Keratinocyte (primary cell): ENCODE results near the gene MUC4.
"Not testable (repeated sequence)": the region's sequence is repeated elsewhere in the genome, so short reads cannot be mapped to it uniquely, and the experiment has no call there.

ENCODE experiments used
- CTCF ChIP-seq, 3 experiments: IDR thresholded peaks in 1 of 3; conservative IDR thresholded peaks in 1 of 3; optimal IDR thresholded peaks in 1 of 3; 2 replicates in 2 of 3; 3 replicates in 1 of 3; pipeline versions ENCODE3 to v1.5.1; 2011; ENCODE audit warnings: low read length in 3 of 3, mild to moderate bottlenecking in 3 of 3, moderate library complexity in 2 of 3, control low read depth in 1 of 3, inconsistent platforms in 1 of 3; ENCODE audit not compliant: insufficient read depth in 2 of 3; ENCODE audit errors: extremely low read depth in 1 of 3
- EZH2 ChIP-seq: IDR thresholded peaks from one replicate; pipeline ENCODE4 v1.6.1; 2012; ENCODE audit warnings: inconsistent platforms, mild to moderate bottlenecking, low read length, moderate library complexity

- TF ChIP-seq EZH2; CTCF (optimal IDR thresholded peaks at IDR 0.05 in 1 of 3, IDR thresholded peaks at IDR 0.05 in 1 of 3, conservative IDR thresholded peaks at IDR 0.05 in 1 of 3; ENCODE audit: extremely low read depth in 1 of 3, insufficient read depth in 2 of 3, low read length in 3 of 3): not testable (repeated sequence)
Observed at GRCh38 chr3:195720831-195721506, 90.8 kb downstream of the MUC4 start, which contains the start of gene MUC20.
